ENCODE results near the gene CREBL2.
"Not testable (repeated sequence)": the region's sequence is repeated elsewhere in the genome, so short reads cannot be mapped to it uniquely, and the experiment has no call there.

Gene CREBL2

GRCh38 chr12:12598864-12599263, 12.8 kb upstream of the CREBL2 start:
- DNase-seq: no peak

GRCh38 chr12:12599750-12600643, 11.7 kb upstream of the CREBL2 start:
- no peak for DNase-seq

GRCh38 chr12:12600659-12601058, 11.0 kb upstream of the CREBL2 start:
- DNase-seq: no peak

- DNase-seq: no peak
These were observed 6.9 kb upstream of the CREBL2 start for GRCh38 chr12:12604740-12605139.

- no peak for DNase-seq
These were observed 4.7 kb upstream of the CREBL2 start for GRCh38 chr12:12606781-12607589.

- no peak for DNase-seq
These were observed 3.1 kb upstream of the CREBL2 start for GRCh38 chr12:12608557-12608957.

- DNase-seq: no peak
These were observed 2.0 kb upstream of the CREBL2 start for GRCh38 chr12:12609692-12610091.

GRCh38 chr12:12610711-12611110, 965 bp upstream of the CREBL2 start:
- no peak for DNase-seq

- DNase-seq: peak; percentile 13
These were observed 682 bp downstream of the CREBL2 start for GRCh38 chr12:12612358-12612757.

GRCh38 chr12:12613344-12613743, 1.7 kb downstream of the CREBL2 start:
- no peak for DNase-seq

- DNase-seq: no peak
These were observed 2.7 kb downstream of the CREBL2 start for GRCh38 chr12:12614342-12614741.

- DNase-seq: no peak
These were observed 5.0 kb downstream of the CREBL2 start for GRCh38 chr12:12616512-12617310.

GRCh38 chr12:12618064-12618463, 6.4 kb downstream of the CREBL2 start:
- DNase-seq: not testable (repeated sequence)

- no peak for DNase-seq
These were observed 9.1 kb downstream of the CREBL2 start for GRCh38 chr12:12620730-12621315.

- no peak for DNase-seq
These were observed 10.7 kb downstream of the CREBL2 start for GRCh38 chr12:12622418-12622817.

GRCh38 chr12:12624498-12624992, 12.9 kb downstream of the CREBL2 start:
- DNase-seq: no peak

GRCh38 chr12:12626471-12626870, 14.8 kb downstream of the CREBL2 start:
- DNase-seq: no peak

GRCh38 chr12:12627308-12627827, 15.7 kb downstream of the CREBL2 start:
- DNase-seq: no peak

GRCh38 chr12:12628013-12628412, 16.3 kb downstream of the CREBL2 start:
- no peak for DNase-seq

- no peak for DNase-seq
These were observed 19.2 kb downstream of the CREBL2 start for GRCh38 chr12:12630850-12631249.

GRCh38 chr12:12635651-12636050, 24.0 kb downstream of the CREBL2 start:
- DNase-seq: no peak

- no peak for DNase-seq
These were observed 25.0 kb downstream of the CREBL2 start for GRCh38 chr12:12636641-12637040.
